ENCODE data around the gene RNF126. TPM values are rescaled to one million over a fixed set of nuclear protein-coding genes. Genes with fewer than 3 reads are reported as not detected.

Gene RNF126
- total RNA-seq, 8 experiments from 2014 or later: 9.3 to 54.5 (median 22.7) TPM

- Histone ChIP-seq H3K4me1 (replicated peaks in 1 of 2) (peaks cover 21% of the 10 kb centered on the region in 2 donors), H3K4me3 (no peak overlapping the region), H3K27ac (no peak overlapping the region)
- 92 to 100% (median 99%) methylated on average over 1 to 8 of the region's 43 CpGs; no CpG with 5 or more reads in 6 of the 10 experiments for WGBS, 10 experiments
- no peak for ATAC-seq (replicated peaks in 6 of 8)
- in situ Hi-C loops (cut with MboI; ENCODE audit: low pct_unique_long_range_greater_than_20kb in 2 of 9, low sequenced_read_pairs in 9 of 9, unreplicated experiment in 9 of 9): loop anchor here in 2 of 9 experiments (25.0 kb wide), 2 partner anchors 105 to 255 kb away; partner anchors contain the start of genes KISS1R (in 1 of the 2), MISP (in 1 of the 2) and R3HDM4 (in 1 of the 2)
These were observed 6.1 kb downstream of the RNF126 start for GRCh38 chr19:656751-657559.

- in situ Hi-C loops (cut with MboI; ENCODE audit: low pct_unique_long_range_greater_than_20kb in 2 of 9, low sequenced_read_pairs in 9 of 9, unreplicated experiment in 9 of 9): loop anchor here in 2 of 9 experiments (25.0 kb wide), 2 partner anchors 107 to 257 kb away; partner anchors contain the start of genes KISS1R (in 1 of the 2), MISP (in 1 of the 2) and R3HDM4 (in 1 of the 2)
- H3K4me3 ChIP-seq: no peak overlapping the region
- 60% methylated on average over 1 of the region's 17 CpGs; no CpG with 5 or more reads in 9 of the 10 experiments for WGBS, 10 experiments
- H3K4me1 ChIP-seq (replicated peaks in 1 of 2): peaks cover 8 to 10% of the 10 kb centered on the region in 2 donors
- H3K27ac ChIP-seq: no peak overlapping the region
- ATAC-seq (replicated peaks in 6 of 8): no peak
These were observed 7.3 kb downstream of the RNF126 start for GRCh38 chr19:655691-656090.

GRCh38 chr19:653425-653824, 9.6 kb downstream of the RNF126 start:
- Histone ChIP-seq H3K27ac (no peak overlapping the region), H3K4me3 (no peak overlapping the region), H3K4me1 (replicated peaks in 1 of 2) (peaks cover 7% of the 10 kb centered on the region in 2 donors)
- 87 to 97% methylated on average over 3 to 5 of the region's 17 CpGs; no CpG with 5 or more reads in 8 of the 10 experiments for WGBS, 10 experiments
- ATAC-seq (replicated peaks in 6 of 8): no peak
- in situ Hi-C loops (cut with MboI; ENCODE audit: low pct_unique_long_range_greater_than_20kb in 2 of 9, low sequenced_read_pairs in 9 of 9, unreplicated experiment in 9 of 9): loop anchor here in 2 of 9 experiments (25.0 kb wide), 2 partner anchors 109 to 259 kb away; partner anchors contain the start of genes KISS1R (in 1 of the 2), MISP (in 1 of the 2) and R3HDM4 (in 1 of the 2)

GRCh38 chr19:652467-653389, 10.3 kb downstream of the RNF126 start:
- Histone ChIP-seq H3K4me1 (replicated peaks in 1 of 2) (peaks cover under 1 to 2% of the 10 kb centered on the region in 2 donors), H3K4me3 (no peak overlapping the region), H3K27ac (no peak overlapping the region)
- ATAC-seq (replicated peaks in 6 of 8): no peak
- 80 to 100% (median 98%) methylated on average over 1 to 6 of the region's 54 CpGs; no CpG with 5 or more reads in 4 of the 10 experiments for WGBS, 10 experiments
- in situ Hi-C loops (cut with MboI; ENCODE audit: low pct_unique_long_range_greater_than_20kb in 2 of 9, low sequenced_read_pairs in 9 of 9, unreplicated experiment in 9 of 9): loop anchor here in 2 of 9 experiments (25.0 kb wide), 2 partner anchors 110 to 260 kb away; partner anchors contain the start of genes KISS1R (in 1 of the 2), MISP (in 1 of the 2) and R3HDM4 (in 1 of the 2)

GRCh38 chr19:651991-652390, 11.0 kb downstream of the RNF126 start:
- WGBS, 10 experiments: no CpG with 5 or more reads among the region's 24 CpGs
- in situ Hi-C loops (cut with MboI; ENCODE audit: low pct_unique_long_range_greater_than_20kb in 2 of 9, low sequenced_read_pairs in 9 of 9, unreplicated experiment in 9 of 9): loop anchor here in 2 of 9 experiments (25.0 kb wide), 2 partner anchors 110 to 260 kb away; partner anchors contain the start of genes KISS1R (in 1 of the 2), MISP (in 1 of the 2) and R3HDM4 (in 1 of the 2)
- Histone ChIP-seq H3K4me3 (no peak overlapping the region), H3K4me1 (replicated peaks in 1 of 2) (no peaks in the 10 kb centered on the region), H3K27ac (no peak overlapping the region)
- ATAC-seq (replicated peaks in 6 of 8): no peak

- ATAC-seq (replicated peaks in 6 of 8): no peak
- Histone ChIP-seq H3K27ac (no peak overlapping the region), H3K4me1 (replicated peaks in 1 of 2) (no peaks in the 10 kb centered on the region), H3K4me3 (no peak overlapping the region)
- WGBS, 10 experiments: 80 to 100% (median 93%) methylated on average over 1 to 5 of the region's 58 CpGs; no CpG with 5 or more reads in 4 of the 10 experiments
- in situ Hi-C loops (cut with MboI; ENCODE audit: low pct_unique_long_range_greater_than_20kb in 2 of 9, low sequenced_read_pairs in 9 of 9, unreplicated experiment in 9 of 9): loop anchor here in 2 of 9 experiments (25.0 kb wide), 2 partner anchors 111 to 261 kb away; partner anchors contain the start of genes KISS1R (in 1 of the 2), MISP (in 1 of the 2) and R3HDM4 (in 1 of the 2)
These were observed 11.7 kb downstream of the RNF126 start for GRCh38 chr19:651114-651818.

GRCh38 chr19:650121-650520, 12.9 kb downstream of the RNF126 start:
- in situ Hi-C loops (cut with MboI; ENCODE audit: low pct_unique_long_range_greater_than_20kb in 2 of 9, low sequenced_read_pairs in 9 of 9, unreplicated experiment in 9 of 9): loop anchor here in 2 of 9 experiments (25.0 kb wide), 2 partner anchors 112 to 262 kb away; partner anchors contain the start of genes KISS1R (in 1 of the 2), MISP (in 1 of the 2) and R3HDM4 (in 1 of the 2)
- ATAC-seq (replicated peaks in 6 of 8): no peak
- WGBS, 10 experiments: 80 to 100% (median 92%) methylated on average over 1 of the region's 11 CpGs; no CpG with 5 or more reads in 6 of the 10 experiments

GRCh38 chr19:648904-649801, 13.9 kb downstream of the RNF126 start:
- in situ Hi-C loops (cut with MboI; ENCODE audit: low pct_unique_long_range_greater_than_20kb in 2 of 9, low sequenced_read_pairs in 9 of 9, unreplicated experiment in 9 of 9): no loop called here
- ATAC-seq (replicated peaks in 6 of 8): no peak
- Histone ChIP-seq H3K4me3 (no peak overlapping the region), H3K27ac (no peak overlapping the region), H3K4me1 (replicated peaks in 1 of 2) (no peaks in the 10 kb centered on the region)
- WGBS, 10 experiments: 80 to 100% (median 100%) methylated on average over 1 to 11 of the region's 53 CpGs; no CpG with 5 or more reads in 5 of the 10 experiments

More at GRCh38 chr19:650121-650520, 12.9 kb downstream of the RNF126 start:
- Histone ChIP-seq H3K27ac (no peak overlapping the region), H3K4me1 (replicated peaks in 1 of 2) (no peaks in the 10 kb centered on the region), H3K4me3 (no peak overlapping the region)

GRCh38 chr19:648305-648704, 14.7 kb downstream of the RNF126 start:
- no peak for ATAC-seq (replicated peaks in 6 of 8)
- WGBS, 10 experiments: 80 to 98% methylated on average over 1 to 11 of the region's 29 CpGs; no CpG with 5 or more reads in 8 of the 10 experiments
- no peak overlapping the region for H3K27ac ChIP-seq
- no peak overlapping the region for H3K4me3 ChIP-seq
- in situ Hi-C loops (cut with MboI; ENCODE audit: low pct_unique_long_range_greater_than_20kb in 2 of 9, low sequenced_read_pairs in 9 of 9, unreplicated experiment in 9 of 9): no loop called here
- no peaks in the 10 kb centered on the region for H3K4me1 ChIP-seq (replicated peaks in 1 of 2)

GRCh38 chr19:647566-648284, 15.3 kb downstream of the RNF126 start:
- H3K27ac ChIP-seq: no peak overlapping the region
- ATAC-seq (replicated peaks in 6 of 8): no peak

More at GRCh38 chr19:647566-648284, 15.3 kb downstream of the RNF126 start:
- 80 to 100% (median 98%) methylated on average over 1 to 16 of the region's 52 CpGs; no CpG with 5 or more reads in 6 of the 10 experiments for WGBS, 10 experiments
- in situ Hi-C loops (cut with MboI; ENCODE audit: low pct_unique_long_range_greater_than_20kb in 2 of 9, low sequenced_read_pairs in 9 of 9, unreplicated experiment in 9 of 9): no loop called here
- no peak overlapping the region for H3K4me3 ChIP-seq
- H3K4me1 ChIP-seq (replicated peaks in 1 of 2): no peaks in the 10 kb centered on the region
